ENCODE measurements around the gene RAMP2. TPM values are rescaled to one million over a fixed set of nuclear protein-coding genes. Genes with fewer than 3 reads are reported as not detected.

RAMP2 gene
- total RNA-seq, 1 donor from 2014 or later, result 1.6 TPM

DNA sequence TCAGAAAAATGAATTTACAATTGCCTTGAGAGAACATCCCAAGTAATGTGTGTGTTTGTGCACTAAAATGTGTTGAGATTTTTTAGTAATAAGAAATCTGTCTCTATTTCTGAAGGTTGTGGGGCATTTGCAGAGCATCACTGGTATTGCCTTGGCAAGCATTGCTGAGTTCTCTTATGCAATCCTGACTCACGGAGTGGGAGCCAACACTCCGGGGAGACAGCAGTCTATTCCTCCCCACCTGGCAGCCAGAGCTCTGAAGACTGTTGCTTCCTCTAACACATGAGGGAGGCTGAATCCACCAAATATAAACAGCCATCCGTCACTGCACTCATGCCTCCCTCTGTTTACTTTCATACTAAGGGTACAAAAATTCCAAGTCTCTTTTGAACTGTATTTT, 48.2 kb downstream of the RAMP2 start:
- DNase-seq (ENCODE audit: extremely low spot score, unreplicated experiment), result no peak
- Mint-ChIP-seq H3K27me3 (ENCODE audit: unreplicated experiment) (peaks cover 2% of the 10 kb centered on the region), H3K4me1 (ENCODE audit: unreplicated experiment) (no peaks in the 10 kb centered on the region), H3K27ac (ENCODE audit: unreplicated experiment) (no peak overlapping the region), H3K9me3 (ENCODE audit: unreplicated experiment) (no peaks in the 10 kb centered on the region), H3K4me3 (ENCODE audit: unreplicated experiment) (no peak overlapping the region), H3K36me3 (ENCODE audit: unreplicated experiment) (peaks cover 25% of the 10 kb centered on the region)
- TF ChIP-seq, protein P1, sequence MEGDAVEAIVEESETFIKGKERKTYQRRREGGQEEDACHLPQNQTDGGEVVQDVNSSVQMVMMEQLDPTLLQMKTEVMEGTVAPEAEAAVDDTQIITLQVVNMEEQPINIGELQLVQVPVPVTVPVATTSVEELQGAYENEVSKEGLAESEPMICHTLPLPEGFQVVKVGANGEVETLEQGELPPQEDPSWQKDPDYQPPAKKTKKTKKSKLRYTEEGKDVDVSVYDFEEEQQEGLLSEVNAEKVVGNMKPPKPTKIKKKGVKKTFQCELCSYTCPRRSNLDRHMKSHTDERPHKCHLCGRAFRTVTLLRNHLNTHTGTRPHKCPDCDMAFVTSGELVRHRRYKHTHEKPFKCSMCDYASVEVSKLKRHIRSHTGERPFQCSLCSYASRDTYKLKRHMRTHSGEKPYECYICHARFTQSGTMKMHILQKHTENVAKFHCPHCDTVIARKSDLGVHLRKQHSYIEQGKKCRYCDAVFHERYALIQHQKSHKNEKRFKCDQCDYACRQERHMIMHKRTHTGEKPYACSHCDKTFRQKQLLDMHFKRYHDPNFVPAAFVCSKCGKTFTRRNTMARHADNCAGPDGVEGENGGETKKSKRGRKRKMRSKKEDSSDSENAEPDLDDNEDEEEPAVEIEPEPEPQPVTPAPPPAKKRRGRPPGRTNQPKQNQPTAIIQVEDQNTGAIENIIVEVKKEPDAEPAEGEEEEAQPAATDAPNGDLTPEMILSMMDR (IDR thresholded peaks at IDR 0.05), result no peak

Other genes with a start within 250 kb of the RAMP2 start
- gene NAGLU, start 225.0 kb upstream of the RAMP2 start, total RNA-seq, result 86.5 and 96.6 TPM in 2 replicates
- gene HSD17B1, start 208.3 kb upstream of the RAMP2 start, total RNA-seq, result 1.2 and 1.4 TPM in 2 replicates
- gene COASY, start 199.1 kb upstream of the RAMP2 start, total RNA-seq, result 51.7 and 62.7 TPM in 2 replicates
- gene MLX, start 194.1 kb upstream of the RAMP2 start, total RNA-seq, result 34.6 and 35.8 TPM in 2 replicates
- 5.5 and 5.6 TPM in 2 replicates for gene PSMC3IP, start 183.5 kb upstream of the RAMP2 start, total RNA-seq
- gene RETREG3, start 151.9 kb upstream of the RAMP2 start, total RNA-seq, result 80.1 and 85.0 TPM in 2 replicates
- gene TUBG1, start 151.5 kb upstream of the RAMP2 start, total RNA-seq, result 47.2 and 55.5 TPM in 2 replicates
- gene TUBG2, start 101.9 kb upstream of the RAMP2 start, total RNA-seq, result 32.8 and 33.3 TPM in 2 replicates
- 26.7 and 28.9 TPM in 2 replicates for gene PLEKHH3, start 84.2 kb upstream of the RAMP2 start, total RNA-seq
- 1.2 and 1.6 TPM in 2 replicates for gene CCR10, start 79.4 kb upstream of the RAMP2 start, total RNA-seq
- 35.8 and 40.4 TPM in 2 replicates for gene CNTNAP1, start 78.7 kb upstream of the RAMP2 start, total RNA-seq
- 44.8 and 47.6 TPM in 2 replicates for gene EZH1, start 16.2 kb upstream of the RAMP2 start, total RNA-seq
- 63.9 and 66.1 TPM in 2 replicates for gene VPS25, start 12.2 kb downstream of the RAMP2 start, total RNA-seq
- 0.16 TPM in 2 replicates for gene WNK4, start 19.4 kb downstream of the RAMP2 start, total RNA-seq
- 51.2 and 51.5 TPM in 2 replicates for gene COA3, start 37.5 kb downstream of the RAMP2 start, total RNA-seq
- gene CNTD1, start 37.6 kb downstream of the RAMP2 start, total RNA-seq, result 0.31 and 0.51 TPM in 2 replicates
- 68.1 and 69.1 TPM in 2 replicates for gene BECN1, start 63.1 kb downstream of the RAMP2 start, total RNA-seq
- 111 and 121 TPM in 2 replicates for gene PSME3, start 72.2 kb downstream of the RAMP2 start, total RNA-seq
- 1.8 and 2.2 TPM in 2 replicates for gene AOC2, start 83.4 kb downstream of the RAMP2 start, total RNA-seq
- gene AOC3, start 90.0 kb downstream of the RAMP2 start, total RNA-seq, result 1.1 and 1.3 TPM in 2 replicates
- not detected in 2 replicates for gene G6PC1, start 139.6 kb downstream of the RAMP2 start, total RNA-seq
- 44.5 and 50.6 TPM in 2 replicates for gene AARSD1, start 203.2 kb downstream of the RAMP2 start, total RNA-seq
- 0.35 and 0.50 TPM in 2 replicates for gene PTGES3L, start 218.9 kb downstream of the RAMP2 start, total RNA-seq
- gene RUNDC1, start 219.3 kb downstream of the RAMP2 start, total RNA-seq, result 11.7 and 12.5 TPM in 2 replicates
- gene RPL27, start 237.2 kb downstream of the RAMP2 start, total RNA-seq, result 956 and 1,010 TPM in 2 replicates
- gene IFI35, start 245.6 kb downstream of the RAMP2 start, total RNA-seq, result 34.4 and 41.6 TPM in 2 replicates

Measured in osteocyte (in vitro differentiated cells).